ENCODE results near the gene CFB. TPM values are rescaled to one million over a fixed set of nuclear protein-coding genes. Genes with fewer than 3 reads are reported as not detected.

Gene CFB
- total and polyA plus RNA-seq, 9 of the 15 experiments (the other 6 are each of a cell fraction or from before 2014, with no cell fraction given): 0.08 to 0.91 (median 0.22) TPM; not detected in 4

GRCh38 chr6:31901953-31902643 lies 43.8 kb upstream of the CFB start, which contains the start of gene ZBTB12:
ZBTB12 (minus strand) TSS chr6:31902086; CDS start chr6:31901305, 781 bp downstream.
- ATAC-seq (peak; percentile 84), FAIRE-seq (peak; percentile 93), DNase-seq (ENCODE audit: extremely low read depth in 1 of 4, low spot score in 3 of 4) (peak; percentile 98)
- in situ Hi-C loops (cut with MboI): no loop called here
- under 1% methylated on average over 51 of the region's 77 CpGs for WGBS (ENCODE audit: insufficient coverage, low coverage, missing lambda C conversion rate)
- no peaks in the 10 kb centered on the region for H3K9me3 ChIP-seq (replicated peaks; ENCODE audit: control insufficient read depth, insufficient read depth, low read depth, low read length)
- intact Hi-C loops (cut with micrococcal nuclease): loop anchor here (1.0 to 10.0 kb wide), 5 partner anchors 45 to 293 kb away; partner anchors contain the start of genes CFB, GPSM3, NELFE and PBX2
- H3K4me3 ChIP-seq: peak within 1 kb of the TSS; percentile 75
- peak within 1 kb of the TSS; percentile 89 for H2AFZ ChIP-seq (ENCODE audit: low read depth, low read length)
- no TSS peak for BruUV-seq (replicated peaks)
- H3K79me2 ChIP-seq (ENCODE audit: control insufficient read depth, insufficient read depth, low read length): peaks cover 38% of the 10 kb centered on the region
- H3K4me1 ChIP-seq (replicated peaks in 1 of 2; ENCODE audit: control insufficient read depth in 2 of 2, insufficient read depth in 2 of 2, low read length in 2 of 2): peaks cover 31 to 36% of the 10 kb centered on the region in 2 experiments; a peak in 4 of 5 replicates
- peak within 1 kb of the TSS; percentile 84 for H3K27ac ChIP-seq (ENCODE audit: extremely low read depth, low read depth, low read length)
- H3K9ac ChIP-seq (ENCODE audit: insufficient read depth in 1 of 2, low read depth in 2 of 2, low read length in 2 of 2): peak within 1 kb of the TSS; percentile 72 to 90
- ChIA-PET CTCF (ENCODE audit: low intra/inter-chr PET ratio) (no interaction called here), POLR2A (interaction anchor here (0.6 to 2.2 kb wide), 12 partner anchors 16 to 343 kb away, joined by 3 to 7 read pairs (median 3); partner anchors contain the start of genes DXO, HSPA1A, HSPA1L and NEU1)
- peaks cover 3% of the 10 kb centered on the region; the same call in 1 of the 2 replicates for H4K20me1 ChIP-seq (replicated peaks; ENCODE audit: control insufficient read depth, insufficient read depth, low read length)
- H3K36me3 ChIP-seq (ENCODE audit: control insufficient read depth, insufficient read depth, low read length): peaks cover 12% of the 10 kb centered on the region; the same call in 1 of the 3 replicates
- no peaks in the 10 kb centered on the region for H3K9me1 ChIP-seq (ENCODE audit: control insufficient read depth, insufficient read depth, low read length)
- no peaks in the 10 kb centered on the region for H3K27me3 ChIP-seq (ENCODE audit: control insufficient read depth in 2 of 2, insufficient read depth in 2 of 2, low read length in 2 of 2)
- peak within 1 kb of the TSS; percentile 93 for H3K4me2 ChIP-seq (ENCODE audit: insufficient read depth, low read length)
- peak; percentile 88 for TF ChIP-seq ZNF197 (CRISPR knock-in tag; IDR thresholded peaks at IDR 0.05; ENCODE audit: low read depth)
- TF ChIP-seq, protein P1, sequence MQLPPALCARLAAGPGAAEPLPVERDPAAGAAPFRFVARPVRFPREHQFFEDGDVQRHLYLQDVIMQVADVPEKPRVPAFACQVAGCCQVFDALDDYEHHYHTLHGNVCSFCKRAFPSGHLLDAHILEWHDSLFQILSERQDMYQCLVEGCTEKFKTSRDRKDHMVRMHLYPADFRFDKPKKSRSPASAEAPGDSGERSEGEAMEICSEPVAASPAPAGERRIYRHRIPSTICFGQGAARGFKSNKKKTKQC (CRISPR knock-in tag; IDR thresholded peaks at IDR 0.05): no peak
- TF ChIP-seq HLTF (IDR thresholded peaks at IDR 0.05): no peak
- no peak for TF ChIP-seq ZNF551 (CRISPR knock-in tag; IDR thresholded peaks at IDR 0.05)
- TF ChIP-seq, protein P2, sequence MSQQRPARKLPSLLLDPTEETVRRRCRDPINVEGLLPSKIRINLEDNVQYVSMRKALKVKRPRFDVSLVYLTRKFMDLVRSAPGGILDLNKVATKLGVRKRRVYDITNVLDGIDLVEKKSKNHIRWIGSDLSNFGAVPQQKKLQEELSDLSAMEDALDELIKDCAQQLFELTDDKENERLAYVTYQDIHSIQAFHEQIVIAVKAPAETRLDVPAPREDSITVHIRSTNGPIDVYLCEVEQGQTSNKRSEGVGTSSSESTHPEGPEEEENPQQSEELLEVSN (IDR thresholded peaks at IDR 0.05; ENCODE audit: borderline replicate concordance in 1 of 2, extremely low read depth in 1 of 2, insufficient read depth in 1 of 2, insufficient read length in 1 of 2, low read depth in 1 of 2, low read length in 1 of 2, poor library complexity in 1 of 2, severe bottlenecking in 1 of 2): peak; percentile 37 to 75
- TF ChIP-seq BRF2 (IDR thresholded peaks at IDR 0.05; ENCODE audit: borderline replicate concordance, insufficient read depth, insufficient read length): no peak
- TF ChIP-seq CREM (IDR thresholded peaks at IDR 0.05; ENCODE audit: low read depth): 0 out of 2 replicates have a peak, but pooled peaks have one; percentile 29
- no peak for TF ChIP-seq GABPB2 (CRISPR knock-in tag; conservative IDR thresholded peaks at IDR 0.05)
- no peak for TF ChIP-seq ZNF41 (CRISPR knock-in tag; conservative IDR thresholded peaks at IDR 0.05)
- TF ChIP-seq KDM5B (IDR thresholded peaks at IDR 0.05; ENCODE audit: insufficient replicate concordance, low read depth, low read length): peak; percentile 64
- TF ChIP-seq, protein P3, sequence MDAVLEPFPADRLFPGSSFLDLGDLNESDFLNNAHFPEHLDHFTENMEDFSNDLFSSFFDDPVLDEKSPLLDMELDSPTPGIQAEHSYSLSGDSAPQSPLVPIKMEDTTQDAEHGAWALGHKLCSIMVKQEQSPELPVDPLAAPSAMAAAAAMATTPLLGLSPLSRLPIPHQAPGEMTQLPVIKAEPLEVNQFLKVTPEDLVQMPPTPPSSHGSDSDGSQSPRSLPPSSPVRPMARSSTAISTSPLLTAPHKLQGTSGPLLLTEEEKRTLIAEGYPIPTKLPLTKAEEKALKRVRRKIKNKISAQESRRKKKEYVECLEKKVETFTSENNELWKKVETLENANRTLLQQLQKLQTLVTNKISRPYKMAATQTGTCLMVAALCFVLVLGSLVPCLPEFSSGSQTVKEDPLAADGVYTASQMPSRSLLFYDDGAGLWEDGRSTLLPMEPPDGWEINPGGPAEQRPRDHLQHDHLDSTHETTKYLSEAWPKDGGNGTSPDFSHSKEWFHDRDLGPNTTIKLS (IDR thresholded peaks at IDR 0.05; ENCODE audit: borderline replicate concordance, low read depth): 0 out of 2 replicates have a peak, but pooled peaks have one; percentile 45
- TF ChIP-seq, protein P4, sequence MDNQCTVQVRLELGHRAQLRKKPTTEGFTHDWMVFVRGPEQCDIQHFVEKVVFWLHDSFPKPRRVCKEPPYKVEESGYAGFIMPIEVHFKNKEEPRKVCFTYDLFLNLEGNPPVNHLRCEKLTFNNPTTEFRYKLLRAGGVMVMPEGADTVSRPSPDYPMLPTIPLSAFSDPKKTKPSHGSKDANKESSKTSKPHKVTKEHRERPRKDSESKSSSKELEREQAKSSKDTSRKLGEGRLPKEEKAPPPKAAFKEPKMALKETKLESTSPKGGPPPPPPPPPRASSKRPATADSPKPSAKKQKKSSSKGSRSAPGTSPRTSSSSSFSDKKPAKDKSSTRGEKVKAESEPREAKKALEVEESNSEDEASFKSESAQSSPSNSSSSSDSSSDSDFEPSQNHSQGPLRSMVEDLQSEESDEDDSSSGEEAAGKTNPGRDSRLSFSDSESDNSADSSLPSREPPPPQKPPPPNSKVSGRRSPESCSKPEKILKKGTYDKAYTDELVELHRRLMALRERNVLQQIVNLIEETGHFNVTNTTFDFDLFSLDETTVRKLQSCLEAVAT (IDR thresholded peaks at IDR 0.05): no peak
- TF ChIP-seq MYC (IDR thresholded peaks at IDR 0.05; ENCODE audit: low read depth, low read length): peak; percentile 59
- TF ChIP-seq MYC (CRISPR knock-in tag; IDR thresholded peaks at IDR 0.05; ENCODE audit: borderline replicate concordance, low read depth): no peak
